Measurements from ENCODE around the gene DOP1A.

DOP1A gene

GRCh38 chr6:83067448-83068439 lies at the start of gene DOP1A:
TSS of gene DOP1A (plus strand) at chr6:83067671. CDS start at chr6:83096978, 29,307 bp downstream.
- TF ChIP-seq YY1 (IDR thresholded peaks at IDR 0.05; ENCODE audit: insufficient read depth, insufficient read length) (no peak), ZNF274 (IDR thresholded peaks at IDR 0.05; ENCODE audit: low read depth, low read length) (no peak), SUZ12 (IDR thresholded peaks at IDR 0.05; ENCODE audit: extremely low read depth, insufficient read depth, insufficient read length) (no peak)
- peak; percentile 83 for DNase-seq (ENCODE audit: low read depth, low spot score)
- Histone ChIP-seq H3K4me3 (ENCODE audit: insufficient read length, low read depth) (peak within 1 kb of the TSS; percentile 80), H3K9me3 (ENCODE audit: insufficient read depth, low read length) (no peaks in the 10 kb centered on the region), H3K36me3 (ENCODE audit: insufficient read depth, insufficient read length, low read length) (no peaks in the 10 kb centered on the region), H3K27me3 (ENCODE audit: insufficient read depth, insufficient read length) (no peaks in the 10 kb centered on the region), H3K9ac (ENCODE audit: insufficient read length, low read depth) (peak within 1 kb of the TSS; percentile 85), H3K4me1 (ENCODE audit: insufficient read depth, insufficient read length) (no peaks in the 10 kb centered on the region)

GRCh38 chr6:83019741-83020140 lies 47.7 kb upstream of the DOP1A start:
- TF ChIP-seq YY1 (IDR thresholded peaks at IDR 0.05; ENCODE audit: insufficient read depth, insufficient read length) (no peak), ZNF274 (IDR thresholded peaks at IDR 0.05; ENCODE audit: low read depth, low read length) (no peak), SUZ12 (IDR thresholded peaks at IDR 0.05; ENCODE audit: extremely low read depth, insufficient read depth, insufficient read length) (no peak)
- Histone ChIP-seq H3K4me3 (ENCODE audit: insufficient read length, low read depth) (no peak overlapping the region), H3K27me3 (ENCODE audit: insufficient read depth, insufficient read length) (no peaks in the 10 kb centered on the region), H3K4me1 (ENCODE audit: insufficient read depth, insufficient read length) (no peaks in the 10 kb centered on the region), H3K9ac (ENCODE audit: insufficient read length, low read depth) (no peak overlapping the region), H3K9me3 (ENCODE audit: insufficient read depth, low read length) (no peaks in the 10 kb centered on the region), H3K36me3 (ENCODE audit: insufficient read depth, insufficient read length, low read length) (peaks cover 17% of the 10 kb centered on the region)
- no peak for DNase-seq (ENCODE audit: low read depth, low spot score)

GRCh38 chr6:83031689-83032088 lies 35.8 kb upstream of the DOP1A start:
- no peak for TF ChIP-seq YY1 (IDR thresholded peaks at IDR 0.05; ENCODE audit: insufficient read depth, insufficient read length)
- TF ChIP-seq ZNF274 (IDR thresholded peaks at IDR 0.05; ENCODE audit: low read depth, low read length), result no peak
- no peak for TF ChIP-seq SUZ12 (IDR thresholded peaks at IDR 0.05; ENCODE audit: extremely low read depth, insufficient read depth, insufficient read length)
- peaks cover 38% of the 10 kb centered on the region for H3K9me3 ChIP-seq (ENCODE audit: insufficient read depth, low read length)

GRCh38 chr6:83038246-83038645 lies 29.2 kb upstream of the DOP1A start:
- TF ChIP-seq SUZ12 (IDR thresholded peaks at IDR 0.05; ENCODE audit: extremely low read depth, insufficient read depth, insufficient read length) (no peak), ZNF274 (IDR thresholded peaks at IDR 0.05; ENCODE audit: low read depth, low read length) (no peak)
- Histone ChIP-seq H3K36me3 (ENCODE audit: insufficient read depth, insufficient read length, low read length) (no peaks in the 10 kb centered on the region), H3K4me3 (ENCODE audit: insufficient read length, low read depth) (no peak overlapping the region), H3K9ac (ENCODE audit: insufficient read length, low read depth) (no peak overlapping the region), H3K27me3 (ENCODE audit: insufficient read depth, insufficient read length) (no peaks in the 10 kb centered on the region), H3K4me1 (ENCODE audit: insufficient read depth, insufficient read length) (no peaks in the 10 kb centered on the region), H3K9me3 (ENCODE audit: insufficient read depth, low read length) (peaks cover 15% of the 10 kb centered on the region; the same call in 1 of the 2 replicates)
- no peak for DNase-seq (ENCODE audit: low read depth, low spot score)

More at GRCh38 chr6:83031689-83032088, 35.8 kb upstream of the DOP1A start:
- no peak for DNase-seq (ENCODE audit: low read depth, low spot score)
- H3K36me3 ChIP-seq (ENCODE audit: insufficient read depth, insufficient read length, low read length), result peaks cover 7% of the 10 kb centered on the region
- H3K4me3 ChIP-seq (ENCODE audit: insufficient read length, low read depth), result no peak overlapping the region
- no peak overlapping the region for H3K9ac ChIP-seq (ENCODE audit: insufficient read length, low read depth)
- no peaks in the 10 kb centered on the region for H3K4me1 ChIP-seq (ENCODE audit: insufficient read depth, insufficient read length)
- H3K27me3 ChIP-seq (ENCODE audit: insufficient read depth, insufficient read length), result no peaks in the 10 kb centered on the region

GRCh38 chr6:83042467-83043053 lies 24.9 kb upstream of the DOP1A start:
- DNase-seq (ENCODE audit: low read depth, low spot score), result no peak
- Histone ChIP-seq H3K9ac (ENCODE audit: insufficient read length, low read depth) (no peak overlapping the region), H3K4me1 (ENCODE audit: insufficient read depth, insufficient read length) (no peaks in the 10 kb centered on the region), H3K36me3 (ENCODE audit: insufficient read depth, insufficient read length, low read length) (no peaks in the 10 kb centered on the region), H3K9me3 (ENCODE audit: insufficient read depth, low read length) (no peaks in the 10 kb centered on the region), H3K4me3 (ENCODE audit: insufficient read length, low read depth) (no peak overlapping the region), H3K27me3 (ENCODE audit: insufficient read depth, insufficient read length) (no peaks in the 10 kb centered on the region)
- TF ChIP-seq ZNF274 (IDR thresholded peaks at IDR 0.05; ENCODE audit: low read depth, low read length) (no peak), YY1 (IDR thresholded peaks at IDR 0.05; ENCODE audit: insufficient read depth, insufficient read length) (no peak), SUZ12 (IDR thresholded peaks at IDR 0.05; ENCODE audit: extremely low read depth, insufficient read depth, insufficient read length) (no peak)

- Histone ChIP-seq H3K9ac (ENCODE audit: insufficient read length, low read depth) (no peak overlapping the region), H3K4me1 (ENCODE audit: insufficient read depth, insufficient read length) (no peaks in the 10 kb centered on the region), H3K9me3 (ENCODE audit: insufficient read depth, low read length) (no peaks in the 10 kb centered on the region), H3K27me3 (ENCODE audit: insufficient read depth, insufficient read length) (no peaks in the 10 kb centered on the region), H3K36me3 (ENCODE audit: insufficient read depth, insufficient read length, low read length) (no peaks in the 10 kb centered on the region), H3K4me3 (ENCODE audit: insufficient read length, low read depth) (no peak overlapping the region)
- TF ChIP-seq YY1 (IDR thresholded peaks at IDR 0.05; ENCODE audit: insufficient read depth, insufficient read length) (no peak), SUZ12 (IDR thresholded peaks at IDR 0.05; ENCODE audit: extremely low read depth, insufficient read depth, insufficient read length) (no peak)
- DNase-seq (ENCODE audit: low read depth, low spot score), result no peak
These were observed 23.2 kb upstream of the DOP1A start for GRCh38 chr6:83044091-83044768.
